ENCODE measurements around the gene PJA1. TPM values are rescaled to one million over a fixed set of nuclear protein-coding genes. Genes with fewer than 3 reads are reported as not detected.
A peak's percentile ranks its signal among the peaks of the same experiment; 100 is the strongest.

Gene PJA1, protein sequence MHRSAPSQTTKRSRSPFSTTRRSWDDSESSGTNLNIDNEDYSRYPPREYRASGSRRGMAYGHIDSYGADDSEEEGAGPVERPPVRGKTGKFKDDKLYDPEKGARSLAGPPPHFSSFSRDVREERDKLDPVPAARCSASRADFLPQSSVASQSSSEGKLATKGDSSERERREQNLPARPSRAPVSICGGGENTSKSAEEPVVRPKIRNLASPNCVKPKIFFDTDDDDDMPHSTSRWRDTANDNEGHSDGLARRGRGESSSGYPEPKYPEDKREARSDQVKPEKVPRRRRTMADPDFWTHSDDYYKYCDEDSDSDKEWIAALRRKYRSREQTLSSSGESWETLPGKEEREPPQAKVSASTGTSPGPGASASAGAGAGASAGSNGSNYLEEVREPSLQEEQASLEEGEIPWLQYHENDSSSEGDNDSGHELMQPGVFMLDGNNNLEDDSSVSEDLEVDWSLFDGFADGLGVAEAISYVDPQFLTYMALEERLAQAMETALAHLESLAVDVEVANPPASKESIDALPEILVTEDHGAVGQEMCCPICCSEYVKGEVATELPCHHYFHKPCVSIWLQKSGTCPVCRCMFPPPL
- total RNA-seq, result 1 to 10 TPM; 9.3 to 9.8 TPM

DNA sequence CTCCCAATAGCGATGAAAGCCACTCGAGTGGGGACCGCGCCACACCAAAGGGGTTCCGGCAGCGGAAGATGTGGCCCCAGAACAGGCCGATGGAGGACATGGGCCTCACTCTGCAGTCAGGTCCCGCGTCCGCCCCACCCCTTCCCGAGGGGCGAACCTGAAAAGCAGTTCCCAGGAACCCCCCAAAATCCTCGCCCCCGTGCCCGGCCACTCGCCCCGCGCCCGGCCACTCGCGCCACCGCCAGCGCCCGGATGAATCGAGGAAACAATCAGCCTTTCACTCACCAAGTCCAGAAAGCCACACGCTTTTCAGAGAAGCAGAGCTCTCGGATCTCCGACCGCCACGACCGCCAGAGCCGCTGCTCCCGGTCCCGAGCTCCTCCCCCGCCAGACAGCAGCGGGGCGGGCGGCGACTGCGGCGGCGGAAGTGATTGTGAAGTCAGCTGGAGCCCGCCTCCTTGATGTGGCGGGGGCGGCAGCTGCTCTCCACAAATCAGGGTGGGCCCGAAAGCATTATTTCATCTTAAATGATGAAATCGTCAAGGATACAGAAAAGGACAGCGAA, at the start of gene PJA1:
Gene PJA1, minus strand, starts transcription at position 367 of the 565 bp plus-strand sequence. CDS start 2,380 bp downstream, outside the sequence.
- peak within 1 kb of the TSS; percentile 34 for H3K27ac ChIP-seq
- peak within 1 kb of the TSS; percentile 49 for H3K4me3 ChIP-seq
- H3K9ac ChIP-seq (ENCODE audit: low read depth in 2 of 2, low read length in 2 of 2), result peak within 1 kb of the TSS; percentile 51 to 62
- intact Hi-C loops (cut with DNase I), result no loop called here
- H3K4me1 ChIP-seq, result no peaks in the 10 kb centered on the region
- H3K9me3 ChIP-seq, result no peaks in the 10 kb centered on the region
- H3K36me3 ChIP-seq, result no peaks in the 10 kb centered on the region
- peaks cover 3% of the 10 kb centered on the region for H3K27me3 ChIP-seq
- TF ChIP-seq, protein P1, sequence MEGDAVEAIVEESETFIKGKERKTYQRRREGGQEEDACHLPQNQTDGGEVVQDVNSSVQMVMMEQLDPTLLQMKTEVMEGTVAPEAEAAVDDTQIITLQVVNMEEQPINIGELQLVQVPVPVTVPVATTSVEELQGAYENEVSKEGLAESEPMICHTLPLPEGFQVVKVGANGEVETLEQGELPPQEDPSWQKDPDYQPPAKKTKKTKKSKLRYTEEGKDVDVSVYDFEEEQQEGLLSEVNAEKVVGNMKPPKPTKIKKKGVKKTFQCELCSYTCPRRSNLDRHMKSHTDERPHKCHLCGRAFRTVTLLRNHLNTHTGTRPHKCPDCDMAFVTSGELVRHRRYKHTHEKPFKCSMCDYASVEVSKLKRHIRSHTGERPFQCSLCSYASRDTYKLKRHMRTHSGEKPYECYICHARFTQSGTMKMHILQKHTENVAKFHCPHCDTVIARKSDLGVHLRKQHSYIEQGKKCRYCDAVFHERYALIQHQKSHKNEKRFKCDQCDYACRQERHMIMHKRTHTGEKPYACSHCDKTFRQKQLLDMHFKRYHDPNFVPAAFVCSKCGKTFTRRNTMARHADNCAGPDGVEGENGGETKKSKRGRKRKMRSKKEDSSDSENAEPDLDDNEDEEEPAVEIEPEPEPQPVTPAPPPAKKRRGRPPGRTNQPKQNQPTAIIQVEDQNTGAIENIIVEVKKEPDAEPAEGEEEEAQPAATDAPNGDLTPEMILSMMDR (IDR thresholded peaks at IDR 0.05), result no peak
- peak; percentile 65 for DNase-seq

DNA sequence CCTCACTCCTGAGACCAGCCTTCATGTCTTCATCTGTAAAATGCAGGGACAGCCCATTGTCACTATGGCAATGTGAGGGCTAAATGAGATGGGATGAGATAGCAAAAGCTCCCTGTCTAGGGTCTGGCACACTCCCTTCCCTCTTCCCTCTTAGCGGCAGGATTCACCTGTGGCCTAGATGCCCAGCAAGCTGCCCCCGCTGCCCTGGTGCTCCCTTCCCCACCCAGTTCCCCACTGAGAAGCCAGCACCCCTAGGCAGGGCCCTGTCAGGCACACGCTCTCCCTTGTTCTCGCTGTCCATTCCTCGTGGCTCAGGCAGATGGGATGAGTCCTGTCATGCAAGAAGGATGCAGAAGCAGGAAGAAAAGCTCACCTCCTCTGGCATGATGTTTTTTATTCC, 49.2 kb upstream of the PJA1 start:
- no peaks in the 10 kb centered on the region for H3K4me1 ChIP-seq
- no peak for DNase-seq
- no peak overlapping the region for H3K9ac ChIP-seq (ENCODE audit: low read depth in 2 of 2, low read length in 2 of 2)
- no peak overlapping the region for H3K4me3 ChIP-seq
- H3K36me3 ChIP-seq, result no peaks in the 10 kb centered on the region
- no peaks in the 10 kb centered on the region for H3K27me3 ChIP-seq
- intact Hi-C loops (cut with DNase I), result loop anchor here (10.0 kb wide), 1 partner anchor 120 kb away; no protein-coding TSS in a partner anchor
- no peak overlapping the region for H3K27ac ChIP-seq
- H3K9me3 ChIP-seq, result no peaks in the 10 kb centered on the region
- TF ChIP-seq, protein P1 (IDR thresholded peaks at IDR 0.05), result no peak

DNA sequence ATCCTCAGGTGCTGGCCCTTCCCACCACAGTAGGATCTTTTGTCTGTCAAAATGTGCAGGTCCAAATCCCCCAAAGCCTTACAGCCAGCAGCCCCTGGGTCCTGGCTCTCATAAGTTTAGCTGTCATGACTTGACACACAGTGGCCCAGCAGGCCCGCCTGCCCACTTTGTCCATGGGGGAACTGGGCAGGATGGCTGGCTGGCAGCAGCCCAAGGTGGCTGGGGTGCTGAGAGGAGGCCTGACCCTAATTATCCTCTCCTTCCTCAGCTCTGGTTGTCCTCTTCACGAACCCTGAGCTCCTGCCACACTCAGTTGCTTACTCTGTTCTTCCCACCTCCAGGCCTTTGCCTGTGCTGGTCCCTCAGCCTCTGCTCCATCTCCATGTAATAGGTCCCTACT, 46.4 kb upstream of the PJA1 start:
- no peak for DNase-seq
- Histone ChIP-seq H3K9ac (ENCODE audit: low read depth in 2 of 2, low read length in 2 of 2) (no peak overlapping the region), H3K4me3 (no peak overlapping the region), H3K9me3 (no peaks in the 10 kb centered on the region), H3K36me3 (no peaks in the 10 kb centered on the region), H3K27ac (no peak overlapping the region), H3K4me1 (no peaks in the 10 kb centered on the region), H3K27me3 (no peaks in the 10 kb centered on the region)
- TF ChIP-seq, protein P1 (IDR thresholded peaks at IDR 0.05), result no peak
- intact Hi-C loops (cut with DNase I), result loop anchor here (10.0 kb wide), 1 partner anchor 117 kb away; no protein-coding TSS in a partner anchor

DNA sequence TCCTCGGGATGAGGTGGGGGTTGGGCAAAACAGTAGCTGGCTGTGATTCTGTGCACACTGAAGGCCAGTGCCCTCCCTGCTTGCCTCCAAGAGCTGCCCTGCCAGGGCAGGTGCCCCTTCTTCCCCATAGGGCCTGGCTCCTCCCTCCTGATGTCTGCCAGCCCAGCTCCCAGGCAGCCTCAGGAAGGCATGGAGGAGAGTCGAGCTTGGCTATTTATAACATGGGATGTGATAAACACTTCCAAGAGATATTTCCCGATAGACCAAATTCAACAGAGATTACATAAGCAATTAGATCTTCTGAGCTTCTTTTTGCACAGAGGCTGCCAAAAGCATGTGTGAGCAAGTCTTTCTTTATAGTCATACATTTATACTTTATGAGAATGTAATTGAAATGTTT, 45.3 kb upstream of the PJA1 start:
- no peak overlapping the region for H3K27ac ChIP-seq
- DNase-seq, result no peak
- no peaks in the 10 kb centered on the region for H3K36me3 ChIP-seq
- no peak overlapping the region for H3K4me3 ChIP-seq
- H3K9ac ChIP-seq (ENCODE audit: low read depth in 2 of 2, low read length in 2 of 2), result no peak overlapping the region
- H3K4me1 ChIP-seq, result no peaks in the 10 kb centered on the region
- intact Hi-C loops (cut with DNase I), result loop anchor here (10.0 kb wide), 1 partner anchor 116 kb away; no protein-coding TSS in a partner anchor
- no peaks in the 10 kb centered on the region for H3K27me3 ChIP-seq
- TF ChIP-seq, protein P1 (IDR thresholded peaks at IDR 0.05), result no peak
- no peaks in the 10 kb centered on the region for H3K9me3 ChIP-seq

DNA sequence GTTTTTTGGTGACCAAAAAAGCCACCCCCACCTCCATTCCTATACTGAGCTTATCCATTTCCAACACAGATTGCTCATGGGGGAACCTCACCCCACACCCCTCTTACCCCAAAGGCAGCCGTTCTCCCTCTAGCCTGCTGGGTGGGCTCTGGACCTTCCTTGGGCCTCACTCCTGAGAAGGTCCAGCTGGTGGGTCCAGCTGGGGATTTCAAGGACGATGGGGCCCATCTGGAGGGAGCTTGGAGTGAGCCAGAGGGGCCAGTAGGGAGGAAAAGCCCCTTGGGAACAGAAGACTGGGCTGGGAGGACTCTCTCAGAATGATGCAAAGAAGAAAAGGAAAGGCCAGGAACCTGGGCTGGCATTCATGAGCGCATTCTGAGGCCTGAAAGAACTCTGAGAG, 42.0 kb upstream of the PJA1 start:
- Histone ChIP-seq H3K9ac (ENCODE audit: low read depth in 2 of 2, low read length in 2 of 2) (no peak overlapping the region), H3K9me3 (no peaks in the 10 kb centered on the region), H3K4me3 (no peak overlapping the region), H3K27me3 (peaks cover 5% of the 10 kb centered on the region), H3K4me1 (no peaks in the 10 kb centered on the region), H3K27ac (no peak overlapping the region), H3K36me3 (no peaks in the 10 kb centered on the region)
- intact Hi-C loops (cut with DNase I), result no loop called here
- TF ChIP-seq, protein P1 (IDR thresholded peaks at IDR 0.05), result no peak
- DNase-seq, result no peak

Measured in colonic mucosa (tissue), 4 donors.